Measurements from ENCODE around the gene RFC1. TPM values are rescaled to one million over a fixed set of nuclear protein-coding genes. Genes with fewer than 3 reads are reported as not detected.
"Not testable (repeated sequence)": the region's sequence is repeated elsewhere in the genome, so short reads cannot be mapped to it uniquely, and the experiment has no call there.

Gene RFC1
- total RNA-seq, 1 donor from 2014 or later, result 53.0 TPM

- Mint-ChIP-seq H3K36me3 (no peaks in the 10 kb centered on the region), H3K27me3 (no peaks in the 10 kb centered on the region), H3K4me3 (peak within 1 kb of the TSS; percentile 46), H3K9me3 (no peaks in the 10 kb centered on the region), H3K4me1 (ENCODE audit: unreplicated experiment) (peaks cover 11% of the 10 kb centered on the region), H3K27ac (peak within 1 kb of the TSS; percentile 17)
- TF ChIP-seq, protein P1, sequence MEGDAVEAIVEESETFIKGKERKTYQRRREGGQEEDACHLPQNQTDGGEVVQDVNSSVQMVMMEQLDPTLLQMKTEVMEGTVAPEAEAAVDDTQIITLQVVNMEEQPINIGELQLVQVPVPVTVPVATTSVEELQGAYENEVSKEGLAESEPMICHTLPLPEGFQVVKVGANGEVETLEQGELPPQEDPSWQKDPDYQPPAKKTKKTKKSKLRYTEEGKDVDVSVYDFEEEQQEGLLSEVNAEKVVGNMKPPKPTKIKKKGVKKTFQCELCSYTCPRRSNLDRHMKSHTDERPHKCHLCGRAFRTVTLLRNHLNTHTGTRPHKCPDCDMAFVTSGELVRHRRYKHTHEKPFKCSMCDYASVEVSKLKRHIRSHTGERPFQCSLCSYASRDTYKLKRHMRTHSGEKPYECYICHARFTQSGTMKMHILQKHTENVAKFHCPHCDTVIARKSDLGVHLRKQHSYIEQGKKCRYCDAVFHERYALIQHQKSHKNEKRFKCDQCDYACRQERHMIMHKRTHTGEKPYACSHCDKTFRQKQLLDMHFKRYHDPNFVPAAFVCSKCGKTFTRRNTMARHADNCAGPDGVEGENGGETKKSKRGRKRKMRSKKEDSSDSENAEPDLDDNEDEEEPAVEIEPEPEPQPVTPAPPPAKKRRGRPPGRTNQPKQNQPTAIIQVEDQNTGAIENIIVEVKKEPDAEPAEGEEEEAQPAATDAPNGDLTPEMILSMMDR (conservative IDR thresholded peaks at IDR 0.05), result no peak
- no peak for DNase-seq (ENCODE audit: extremely low spot score, unreplicated experiment)
Measured at GRCh38 chr4:39406763-39407583, 40.8 kb upstream of the RFC1 start, which contains the start of gene KLB. Gene KLB, plus strand, starts transcription at chr4:39406930. Its CDS starts 20 bp downstream, at chr4:39406950.

DNA sequence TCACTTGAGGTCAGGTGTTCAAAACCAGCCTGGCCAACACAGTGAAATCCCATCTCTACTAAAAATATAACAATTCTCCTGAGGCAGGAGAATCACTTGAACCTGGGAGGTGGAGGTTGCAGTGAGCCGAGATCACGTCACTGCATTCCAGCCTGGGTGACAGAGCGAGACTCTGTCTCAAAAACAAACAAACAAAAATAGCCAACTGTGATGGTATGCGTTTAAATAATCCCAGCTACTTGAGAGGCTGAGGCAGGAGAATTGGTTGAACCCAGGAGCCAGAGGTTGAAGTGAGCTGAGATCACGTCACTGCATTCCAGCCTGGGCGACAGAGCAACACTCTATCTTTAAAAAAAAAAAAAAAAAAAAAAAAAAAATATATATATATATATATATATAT is 35.5 kb upstream of the RFC1 start:
- not testable (repeated sequence) for H3K9me3 Mint-ChIP-seq; H3K4me3 Mint-ChIP-seq; H3K27ac Mint-ChIP-seq; DNase-seq (ENCODE audit: extremely low spot score, unreplicated experiment); H3K36me3 Mint-ChIP-seq; H3K4me1 Mint-ChIP-seq (ENCODE audit: unreplicated experiment); H3K27me3 Mint-ChIP-seq

DNA sequence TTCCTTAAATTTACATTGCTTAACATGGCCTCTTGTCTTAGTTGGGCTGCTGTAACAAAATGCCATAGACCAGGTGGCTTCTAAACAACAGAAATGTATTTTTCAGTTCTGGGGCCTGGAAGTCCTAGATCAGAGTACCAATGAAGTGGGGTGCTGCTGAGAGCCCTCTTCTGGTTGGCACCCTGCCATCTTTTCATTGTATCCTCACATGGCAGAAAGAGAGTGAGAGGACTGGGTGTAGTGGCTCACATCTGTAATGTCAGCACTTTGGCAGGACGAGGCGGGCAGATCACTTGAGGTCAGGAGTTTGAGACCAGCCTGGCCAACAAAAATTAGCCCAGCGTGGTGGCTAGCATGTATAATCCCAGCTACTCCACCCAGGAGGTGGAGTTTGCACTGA is 28.5 kb upstream of the RFC1 start:
- Mint-ChIP-seq H3K9me3 (no peaks in the 10 kb centered on the region), H3K4me1 (ENCODE audit: unreplicated experiment) (no peaks in the 10 kb centered on the region), H3K27ac (no peak overlapping the region), H3K27me3 (no peaks in the 10 kb centered on the region), H3K36me3 (no peaks in the 10 kb centered on the region), H3K4me3 (no peak overlapping the region)
- no peak for DNase-seq (ENCODE audit: extremely low spot score, unreplicated experiment)
- TF ChIP-seq, protein P1 (conservative IDR thresholded peaks at IDR 0.05), result no peak

- no peaks in the 10 kb centered on the region for H3K9me3 Mint-ChIP-seq
- DNase-seq (ENCODE audit: extremely low spot score, unreplicated experiment), result no peak
- no peak overlapping the region for H3K27ac Mint-ChIP-seq
- no peaks in the 10 kb centered on the region for H3K27me3 Mint-ChIP-seq
- H3K36me3 Mint-ChIP-seq, result no peaks in the 10 kb centered on the region
- no peaks in the 10 kb centered on the region for H3K4me1 Mint-ChIP-seq (ENCODE audit: unreplicated experiment)
- H3K4me3 Mint-ChIP-seq, result no peak overlapping the region
- TF ChIP-seq, protein P1 (conservative IDR thresholded peaks at IDR 0.05), result no peak
Measured at GRCh38 chr4:39390603-39391002, 24.4 kb upstream of the RFC1 start.

GRCh38 chr4:39384563-39384962 is 18.4 kb upstream of the RFC1 start:
- TF ChIP-seq, protein P1 (conservative IDR thresholded peaks at IDR 0.05), result no peak
- Mint-ChIP-seq H3K4me3 (no peak overlapping the region), H3K36me3 (no peaks in the 10 kb centered on the region), H3K27me3 (peaks cover 11% of the 10 kb centered on the region), H3K27ac (no peak overlapping the region), H3K9me3 (no peaks in the 10 kb centered on the region), H3K4me1 (ENCODE audit: unreplicated experiment) (no peaks in the 10 kb centered on the region)
- no peak for DNase-seq (ENCODE audit: extremely low spot score, unreplicated experiment)

DNA sequence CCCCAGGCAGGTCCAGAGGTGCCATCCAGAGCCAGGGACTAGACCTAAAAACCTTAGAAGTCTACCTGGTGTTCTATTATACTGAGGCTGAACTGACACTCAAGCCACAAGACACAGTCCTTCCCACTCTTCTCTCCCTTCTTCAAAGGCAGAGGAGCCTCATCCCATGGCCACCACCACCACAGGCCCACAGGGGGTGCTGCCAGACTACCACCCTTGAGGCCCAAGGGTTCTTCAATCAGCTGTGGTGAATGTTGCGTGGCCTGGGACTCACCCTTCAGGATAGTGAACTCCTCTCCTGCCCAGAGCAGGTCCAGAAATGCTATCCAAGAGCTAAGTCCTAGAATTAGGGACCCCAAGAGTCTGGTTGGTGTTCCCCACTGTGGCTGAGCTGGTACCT is 17.5 kb upstream of the RFC1 start:
- Mint-ChIP-seq H3K4me1 (ENCODE audit: unreplicated experiment) (no peaks in the 10 kb centered on the region), H3K4me3 (no peak overlapping the region), H3K36me3 (no peaks in the 10 kb centered on the region), H3K27me3 (peaks cover 11% of the 10 kb centered on the region), H3K9me3 (no peaks in the 10 kb centered on the region), H3K27ac (no peak overlapping the region)
- TF ChIP-seq, protein P1 (conservative IDR thresholded peaks at IDR 0.05), result no peak
- DNase-seq (ENCODE audit: extremely low spot score, unreplicated experiment), result no peak

Data from type B pancreatic cell (in vitro differentiated cells).